GM06990 (cell line): Measurements from ENCODE around the gene TC2N.
"Not testable (repeated sequence)": the region's sequence is repeated elsewhere in the genome, so short reads cannot be mapped to it uniquely, and the experiment has no call there.

Experiments used
- DNase-seq: peaks from one replicate; pipeline ENCODE4 v3.0.0-alpha.2; 2011; ENCODE audit not compliant: insufficient read length; ENCODE audit errors: extremely low read depth
- H3K27me3 ChIP-seq: replicated peaks from 2 replicates; pipeline ENCODE4 v1.6.0; 2011; ENCODE audit warnings: low read length; ENCODE audit not compliant: control insufficient read depth, insufficient read depth
- H3K36me3 ChIP-seq: 2 replicates; pipeline ENCODE4 v1.5.1; 2011; ENCODE audit warnings: low read length; ENCODE audit not compliant: control insufficient read depth, insufficient read depth
- H3K4me3 ChIP-seq: replicated peaks from 2 replicates; pipeline ENCODE4 v1.5.1; 2011; ENCODE audit warnings: low read depth, mild to moderate bottlenecking, control low read depth, low read length
- CTCF ChIP-seq: IDR thresholded peaks from 2 replicates; pipeline ENCODE4 v1.5.1; 2011; ENCODE audit warnings: low read length, control low read depth, mild to moderate bottlenecking, inconsistent platforms; ENCODE audit not compliant: insufficient read depth, poor library complexity, severe bottlenecking

Gene TC2N

GRCh38 chr14:91806716-91807115, 60.6 kb downstream of the TC2N start:
- Histone ChIP-seq H3K4me3 (no peak overlapping the region), H3K27me3 (no peaks in the 10 kb centered on the region), H3K36me3 (no peaks in the 10 kb centered on the region)
- no peak for DNase-seq
- TF ChIP-seq CTCF = no peak

- H3K27me3 ChIP-seq, H3K36me3 ChIP-seq, DNase-seq, H3K4me3 ChIP-seq: not testable (repeated sequence)
Observed at GRCh38 chr14:91806094-91806493, 61.2 kb downstream of the TC2N start.

- no peak for DNase-seq
- H3K27me3 ChIP-seq = no peaks in the 10 kb centered on the region
- no peak overlapping the region for H3K4me3 ChIP-seq
- no peak for TF ChIP-seq CTCF
- H3K36me3 ChIP-seq = no peaks in the 10 kb centered on the region
Observed at GRCh38 chr14:91805659-91806058, 61.7 kb downstream of the TC2N start.

- TF ChIP-seq CTCF = no peak
Observed at GRCh38 chr14:91801358-91801757, 66.0 kb downstream of the TC2N start.

GRCh38 chr14:91796617-91797347, 70.6 kb downstream of the TC2N start:
- Histone ChIP-seq H3K4me3 (no peak overlapping the region), H3K27me3 (no peaks in the 10 kb centered on the region), H3K36me3 (no peaks in the 10 kb centered on the region)
- no peak for TF ChIP-seq CTCF
- no peak for DNase-seq

More at GRCh38 chr14:91801358-91801757, 66.0 kb downstream of the TC2N start:
- Histone ChIP-seq H3K4me3 (no peak overlapping the region), H3K27me3 (no peaks in the 10 kb centered on the region), H3K36me3 (no peaks in the 10 kb centered on the region)
- no peak for DNase-seq

- DNase-seq = no peak
- TF ChIP-seq CTCF = no peak
- H3K36me3 ChIP-seq = no peaks in the 10 kb centered on the region
- H3K27me3 ChIP-seq = no peaks in the 10 kb centered on the region
- no peak overlapping the region for H3K4me3 ChIP-seq
Observed at GRCh38 chr14:91793704-91794103, 73.6 kb downstream of the TC2N start.
